ENCODE results near the gene SEC24A.
"Not testable (repeated sequence)": the region's sequence is repeated elsewhere in the genome, so short reads cannot be mapped to it uniquely, and the experiment has no call there.

The SEC24A gene

DNA sequence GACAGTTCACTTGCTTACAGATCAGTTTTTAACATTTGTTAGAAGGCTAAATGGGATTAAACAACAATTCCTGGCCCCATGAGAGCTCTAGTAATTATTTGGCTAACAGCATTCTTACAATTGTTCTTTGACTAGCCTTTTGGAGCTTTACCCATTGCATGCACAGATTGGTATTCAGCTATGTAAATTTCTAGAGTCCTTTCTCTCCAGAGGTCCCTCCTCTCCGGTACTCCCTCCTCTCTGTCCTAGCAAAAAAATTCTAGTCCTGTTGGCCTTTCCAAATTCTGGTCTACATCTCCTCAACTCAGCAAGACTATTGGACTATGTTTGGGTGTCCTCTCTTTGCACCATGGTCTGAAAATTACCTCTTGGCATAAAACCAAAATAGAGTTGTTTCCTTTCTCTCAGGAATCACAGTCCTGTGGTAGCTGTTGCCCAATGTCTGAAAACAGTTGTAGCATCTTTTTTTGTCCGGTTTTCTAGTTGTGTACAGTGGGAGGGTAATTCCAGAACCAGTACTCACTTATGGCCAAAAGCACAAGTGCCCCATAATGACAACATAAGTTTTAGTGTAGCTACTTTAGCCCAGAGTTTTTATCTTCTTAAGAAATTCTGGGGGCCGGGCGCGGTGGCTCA lies 34.0 kb upstream of the SEC24A start:
- Histone ChIP-seq H3K9me3 (ENCODE audit: control insufficient read depth in 2 of 2, low read length in 2 of 2) (no peaks in the 10 kb centered on the region), H3K9ac (ENCODE audit: low read length in 2 of 2) (no peak overlapping the region), H3K27me3 (ENCODE audit: control insufficient read depth in 1 of 2, insufficient read depth in 2 of 2, low read length in 2 of 2) (no peaks in the 10 kb centered on the region), H3K4me1 (ENCODE audit: control insufficient read depth, insufficient read depth, low read length) (no peaks in the 10 kb centered on the region), H3K27ac (ENCODE audit: low read length) (no peak overlapping the region), H3K36me3 (ENCODE audit: control insufficient read depth in 2 of 2, insufficient read depth in 2 of 2, low read length in 2 of 2) (peaks cover 17 to 29% of the 10 kb centered on the region in 2 donors), H3K4me3 (ENCODE audit: low read length in 2 of 2) (no peak overlapping the region)

DNA sequence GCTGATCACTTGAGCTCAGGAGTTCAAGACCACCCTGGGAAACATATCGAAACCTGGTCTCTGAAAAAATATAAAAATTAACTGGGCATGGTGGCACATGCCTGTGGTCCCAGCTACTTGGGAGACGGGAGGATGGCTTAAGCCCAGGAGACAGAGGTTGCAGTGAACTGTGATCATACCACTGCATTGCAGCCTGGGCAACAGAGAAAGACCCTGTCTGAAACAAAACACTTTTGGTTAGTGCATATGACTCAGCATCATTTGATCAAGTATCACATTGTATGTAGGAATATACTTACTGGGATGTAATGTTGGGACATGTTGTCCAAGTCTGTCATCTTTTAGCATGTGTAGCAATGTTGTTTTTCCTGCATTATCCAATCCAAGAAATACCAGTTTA lies 28.0 kb upstream of the SEC24A start:
- Histone ChIP-seq H3K27ac (ENCODE audit: low read length) (no peak overlapping the region), H3K36me3 (ENCODE audit: control insufficient read depth in 2 of 2, insufficient read depth in 2 of 2, low read length in 2 of 2) (peaks cover 10 to 24% of the 10 kb centered on the region in 2 donors), H3K27me3 (ENCODE audit: control insufficient read depth in 1 of 2, insufficient read depth in 2 of 2, low read length in 2 of 2) (no peaks in the 10 kb centered on the region)

DNA sequence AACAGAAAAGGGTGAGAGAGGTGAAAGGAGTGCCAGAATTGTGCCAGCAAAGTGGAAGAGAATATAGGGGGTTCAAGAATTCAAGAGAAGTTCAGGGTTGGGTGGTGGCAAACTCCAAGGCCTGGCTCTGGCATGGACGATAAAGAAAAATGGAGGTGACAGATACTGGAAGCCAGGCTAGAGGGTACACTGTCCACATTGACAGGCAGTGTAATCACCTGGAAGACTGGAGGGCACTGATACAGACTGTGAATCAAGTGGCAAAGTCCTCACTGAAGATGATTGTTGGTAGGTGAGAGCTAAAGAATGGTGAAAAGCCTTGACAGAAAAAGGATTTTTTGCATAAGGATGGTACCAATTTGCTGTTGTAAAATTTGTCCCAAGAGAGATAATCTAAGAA lies 23.0 kb upstream of the SEC24A start:
- H3K27ac ChIP-seq (ENCODE audit: low read length), result no peak overlapping the region
- no peak overlapping the region for H3K9ac ChIP-seq (ENCODE audit: low read length in 2 of 2)
- no peaks in the 10 kb centered on the region for H3K27me3 ChIP-seq (ENCODE audit: control insufficient read depth in 1 of 2, insufficient read depth in 2 of 2, low read length in 2 of 2)
- H3K9me3 ChIP-seq (ENCODE audit: control insufficient read depth in 2 of 2, low read length in 2 of 2), result no peaks in the 10 kb centered on the region
- no peaks in the 10 kb centered on the region for H3K4me1 ChIP-seq (ENCODE audit: control insufficient read depth, insufficient read depth, low read length)
- H3K4me3 ChIP-seq (ENCODE audit: low read length in 2 of 2), result no peak overlapping the region
- peaks cover 3 to 8% of the 10 kb centered on the region in 2 donors for H3K36me3 ChIP-seq (ENCODE audit: control insufficient read depth in 2 of 2, insufficient read depth in 2 of 2, low read length in 2 of 2)

More for the DNA sequence above, 28.0 kb upstream of the SEC24A start:
- Histone ChIP-seq H3K4me1 (ENCODE audit: control insufficient read depth, insufficient read depth, low read length) (no peaks in the 10 kb centered on the region), H3K9ac (ENCODE audit: low read length in 2 of 2) (no peak overlapping the region), H3K4me3 (ENCODE audit: low read length in 2 of 2) (no peak overlapping the region), H3K9me3 (ENCODE audit: control insufficient read depth in 2 of 2, low read length in 2 of 2) (no peaks in the 10 kb centered on the region)

DNA sequence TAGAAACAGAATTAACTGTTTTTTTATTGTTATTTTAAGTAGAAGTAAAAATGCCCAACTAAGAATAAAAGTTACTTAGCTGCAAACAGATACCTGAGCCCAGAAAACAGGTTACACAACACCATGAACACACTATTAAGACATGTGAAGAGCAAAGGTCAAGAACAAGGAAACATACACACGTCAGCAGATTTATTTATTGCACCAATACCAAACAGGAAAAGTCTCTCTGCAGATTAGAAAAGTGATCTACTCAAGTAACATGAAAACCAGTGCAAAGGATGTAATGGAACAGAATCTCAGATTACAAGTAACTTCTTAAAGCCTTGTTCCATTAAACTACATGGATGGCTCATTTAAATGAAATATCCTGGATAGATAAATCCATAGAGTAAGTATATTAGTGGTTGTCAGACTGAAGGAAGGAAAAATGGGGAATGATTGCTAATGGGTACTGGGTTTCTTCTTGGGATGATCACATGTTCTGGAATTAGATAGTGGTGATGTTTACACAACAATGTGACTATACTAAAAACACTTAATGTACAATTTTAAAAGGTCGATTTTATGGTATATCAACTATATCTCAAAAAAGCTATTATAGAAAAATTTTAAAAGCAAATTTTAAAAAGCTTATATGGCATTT lies 22.1 kb upstream of the SEC24A start:
- Histone ChIP-seq H3K9ac (ENCODE audit: low read length in 2 of 2) (no peak overlapping the region), H3K4me3 (ENCODE audit: low read length in 2 of 2) (no peak overlapping the region), H3K4me1 (ENCODE audit: control insufficient read depth, insufficient read depth, low read length) (peaks cover under 1% of the 10 kb centered on the region), H3K27me3 (ENCODE audit: control insufficient read depth in 1 of 2, insufficient read depth in 2 of 2, low read length in 2 of 2) (no peaks in the 10 kb centered on the region), H3K27ac (ENCODE audit: low read length) (no peak overlapping the region), H3K36me3 (ENCODE audit: control insufficient read depth in 2 of 2, insufficient read depth in 2 of 2, low read length in 2 of 2) (peaks cover 0 to 4% of the 10 kb centered on the region in 2 donors), H3K9me3 (ENCODE audit: control insufficient read depth in 2 of 2, low read length in 2 of 2) (no peaks in the 10 kb centered on the region)

DNA sequence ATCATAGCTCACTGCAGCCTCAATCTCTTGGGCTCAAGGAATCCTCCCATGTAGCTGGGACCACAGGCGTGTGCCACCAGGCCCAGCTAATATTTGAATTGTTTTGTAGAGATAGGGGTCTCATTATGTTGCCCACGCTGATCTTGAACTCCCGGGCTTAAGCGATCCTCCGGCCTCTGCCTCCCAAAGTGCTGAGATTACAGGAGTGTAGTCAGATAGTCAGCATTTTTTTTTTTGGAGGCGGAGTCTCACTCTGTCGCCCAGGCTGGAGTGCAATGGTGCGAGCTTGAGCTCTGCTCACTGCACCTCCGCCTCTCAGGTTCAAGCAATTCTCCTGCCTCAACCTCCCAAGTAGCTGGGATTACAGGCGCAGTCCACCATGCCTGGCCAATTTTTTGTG lies 14.4 kb upstream of the SEC24A start:
- H3K27ac ChIP-seq (ENCODE audit: low read length), result no peak overlapping the region
- H3K9ac ChIP-seq (ENCODE audit: low read length in 2 of 2), result no peak overlapping the region
- no peaks in the 10 kb centered on the region for H3K27me3 ChIP-seq (ENCODE audit: control insufficient read depth in 1 of 2, insufficient read depth in 2 of 2, low read length in 2 of 2)
- H3K4me1 ChIP-seq (ENCODE audit: control insufficient read depth, insufficient read depth, low read length), result peaks cover 4% of the 10 kb centered on the region
- H3K4me3 ChIP-seq (ENCODE audit: low read length in 2 of 2), result no peak overlapping the region
- no peaks in the 10 kb centered on the region for H3K36me3 ChIP-seq (ENCODE audit: control insufficient read depth in 2 of 2, insufficient read depth in 2 of 2, low read length in 2 of 2)
- H3K9me3 ChIP-seq (ENCODE audit: control insufficient read depth in 2 of 2, low read length in 2 of 2), result no peaks in the 10 kb centered on the region

DNA sequence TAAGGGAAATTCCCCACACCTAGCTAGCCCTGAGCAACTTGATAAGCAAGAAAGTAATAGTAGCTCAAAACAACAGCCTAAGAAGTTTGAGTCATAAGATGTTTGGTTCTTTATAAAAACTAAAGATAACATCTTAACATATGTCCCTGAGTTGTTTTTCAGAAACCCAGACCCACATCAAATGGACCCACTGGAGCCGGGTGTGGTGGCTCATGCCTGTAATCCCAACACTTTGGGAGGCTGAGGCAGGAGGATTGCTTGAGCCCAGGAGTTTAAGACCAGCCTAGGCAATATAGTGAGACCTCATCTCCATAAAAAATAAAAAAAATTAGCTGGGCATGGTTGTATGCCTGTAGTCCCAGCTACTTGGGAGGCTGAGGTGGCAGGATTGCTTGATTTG lies 13.2 kb upstream of the SEC24A start:
- H3K4me1 ChIP-seq (ENCODE audit: control insufficient read depth, insufficient read depth, low read length); H3K36me3 ChIP-seq (ENCODE audit: control insufficient read depth in 2 of 2, insufficient read depth in 2 of 2, low read length in 2 of 2); H3K9ac ChIP-seq (ENCODE audit: low read length in 2 of 2); H3K9me3 ChIP-seq (ENCODE audit: control insufficient read depth in 2 of 2, low read length in 2 of 2); H3K4me3 ChIP-seq (ENCODE audit: low read length in 2 of 2); H3K27ac ChIP-seq (ENCODE audit: low read length); H3K27me3 ChIP-seq (ENCODE audit: control insufficient read depth in 1 of 2, insufficient read depth in 2 of 2, low read length in 2 of 2): not testable (repeated sequence)

DNA sequence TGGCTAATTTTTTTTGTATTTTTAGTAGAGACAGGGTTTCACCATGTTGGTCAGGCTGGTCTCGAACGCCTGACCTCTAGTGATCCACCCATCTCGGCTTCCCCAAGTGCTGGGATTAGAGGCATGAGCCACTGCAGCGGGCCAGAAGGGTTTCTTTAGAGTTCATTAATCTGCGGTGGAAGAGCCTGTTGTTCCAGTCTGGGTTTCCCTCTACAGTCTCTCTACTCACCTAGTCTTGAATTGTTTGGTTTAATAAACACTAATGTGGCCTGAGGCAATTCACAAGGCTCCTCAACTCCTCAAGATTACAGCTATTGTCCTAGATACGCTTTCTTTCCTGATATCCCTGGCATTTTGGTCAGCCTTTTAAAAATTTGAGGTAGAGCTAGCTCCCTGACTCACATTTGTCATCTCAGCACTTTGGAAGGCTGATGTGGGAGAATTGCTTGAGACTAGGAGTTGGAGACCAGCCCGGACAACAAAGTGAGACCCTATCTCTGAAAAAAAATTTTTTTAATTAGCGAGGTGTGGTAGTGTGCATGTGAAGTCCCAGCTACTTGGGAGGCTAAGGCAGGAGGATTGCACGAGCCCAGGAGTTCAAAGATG lies 11.4 kb upstream of the SEC24A start:
- Histone ChIP-seq H3K9me3 (ENCODE audit: control insufficient read depth in 2 of 2, low read length in 2 of 2) (no peaks in the 10 kb centered on the region), H3K4me3 (ENCODE audit: low read length in 2 of 2) (no peak overlapping the region), H3K27me3 (ENCODE audit: control insufficient read depth in 1 of 2, insufficient read depth in 2 of 2, low read length in 2 of 2) (no peaks in the 10 kb centered on the region), H3K36me3 (ENCODE audit: control insufficient read depth in 2 of 2, insufficient read depth in 2 of 2, low read length in 2 of 2) (no peaks in the 10 kb centered on the region), H3K4me1 (ENCODE audit: control insufficient read depth, insufficient read depth, low read length) (no peaks in the 10 kb centered on the region), H3K9ac (ENCODE audit: low read length in 2 of 2) (no peak overlapping the region), H3K27ac (ENCODE audit: low read length) (no peak overlapping the region)

DNA sequence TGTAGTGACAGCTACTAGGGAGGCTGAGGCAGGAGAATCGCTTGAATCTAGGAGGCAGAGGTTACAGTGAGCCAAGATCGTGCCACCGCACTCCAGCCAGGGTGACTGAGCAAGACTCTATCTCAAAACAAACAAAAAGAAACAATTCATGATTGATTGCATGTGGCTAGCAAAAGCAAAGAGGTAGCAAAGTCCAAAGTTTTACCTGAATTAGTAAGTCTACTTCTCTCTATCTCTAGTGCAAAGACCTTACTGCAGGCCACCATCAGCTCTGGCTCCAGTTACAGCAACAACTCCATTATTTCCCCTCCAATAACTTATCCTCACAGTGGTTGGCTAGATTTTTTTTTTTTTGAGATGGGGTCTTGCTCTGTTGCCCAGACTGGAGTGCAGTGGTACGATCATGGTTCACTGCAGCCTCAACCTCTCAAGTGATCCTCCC lies 9.8 kb upstream of the SEC24A start:
- Histone ChIP-seq H3K27ac (ENCODE audit: low read length) (no peak overlapping the region), H3K9ac (ENCODE audit: low read length in 2 of 2) (no peak overlapping the region), H3K36me3 (ENCODE audit: control insufficient read depth in 2 of 2, insufficient read depth in 2 of 2, low read length in 2 of 2) (no peaks in the 10 kb centered on the region), H3K4me3 (ENCODE audit: low read length in 2 of 2) (no peak overlapping the region), H3K9me3 (ENCODE audit: control insufficient read depth in 2 of 2, low read length in 2 of 2) (no peaks in the 10 kb centered on the region), H3K27me3 (ENCODE audit: control insufficient read depth in 1 of 2, insufficient read depth in 2 of 2, low read length in 2 of 2) (no peaks in the 10 kb centered on the region), H3K4me1 (ENCODE audit: control insufficient read depth, insufficient read depth, low read length) (no peaks in the 10 kb centered on the region)

DNA sequence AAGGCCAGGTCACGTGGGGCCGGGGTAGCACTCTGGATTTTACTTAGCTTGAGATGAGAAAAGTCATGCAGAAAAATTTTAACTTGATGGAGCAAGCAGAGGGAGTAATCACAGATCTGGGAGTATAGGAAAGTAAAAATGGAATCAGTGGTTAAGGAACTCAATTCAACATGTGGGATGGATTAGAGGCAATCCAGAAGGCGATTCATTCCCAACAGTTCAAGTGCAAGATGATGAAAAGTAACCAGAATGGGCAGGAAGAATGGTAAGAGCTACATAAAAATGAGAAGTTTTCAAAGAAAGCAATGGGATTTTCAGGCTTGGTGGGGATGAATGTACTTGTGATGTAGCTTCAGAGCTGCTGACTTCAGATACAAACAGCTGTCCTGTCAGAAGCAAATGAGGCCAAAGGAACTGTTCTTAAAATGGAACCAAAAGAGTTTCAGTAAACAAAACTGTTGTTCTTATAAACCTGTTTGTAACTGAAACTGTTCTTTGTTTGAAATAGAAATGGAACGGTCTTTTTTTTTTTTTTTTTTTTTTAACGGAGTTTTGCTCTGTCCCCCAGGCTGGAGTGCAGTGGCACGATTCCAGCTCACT lies 5.6 kb upstream of the SEC24A start:
- no peak overlapping the region for H3K4me3 ChIP-seq (ENCODE audit: low read length in 2 of 2)
- H3K27me3 ChIP-seq (ENCODE audit: control insufficient read depth in 1 of 2, insufficient read depth in 2 of 2, low read length in 2 of 2), result no peaks in the 10 kb centered on the region
- no peaks in the 10 kb centered on the region for H3K36me3 ChIP-seq (ENCODE audit: control insufficient read depth in 2 of 2, insufficient read depth in 2 of 2, low read length in 2 of 2)
- no peaks in the 10 kb centered on the region for H3K9me3 ChIP-seq (ENCODE audit: control insufficient read depth in 2 of 2, low read length in 2 of 2)
- H3K9ac ChIP-seq (ENCODE audit: low read length in 2 of 2), result no peak overlapping the region
- no peak overlapping the region for H3K27ac ChIP-seq (ENCODE audit: low read length)
- H3K4me1 ChIP-seq (ENCODE audit: control insufficient read depth, insufficient read depth, low read length), result peaks cover 4% of the 10 kb centered on the region

DNA sequence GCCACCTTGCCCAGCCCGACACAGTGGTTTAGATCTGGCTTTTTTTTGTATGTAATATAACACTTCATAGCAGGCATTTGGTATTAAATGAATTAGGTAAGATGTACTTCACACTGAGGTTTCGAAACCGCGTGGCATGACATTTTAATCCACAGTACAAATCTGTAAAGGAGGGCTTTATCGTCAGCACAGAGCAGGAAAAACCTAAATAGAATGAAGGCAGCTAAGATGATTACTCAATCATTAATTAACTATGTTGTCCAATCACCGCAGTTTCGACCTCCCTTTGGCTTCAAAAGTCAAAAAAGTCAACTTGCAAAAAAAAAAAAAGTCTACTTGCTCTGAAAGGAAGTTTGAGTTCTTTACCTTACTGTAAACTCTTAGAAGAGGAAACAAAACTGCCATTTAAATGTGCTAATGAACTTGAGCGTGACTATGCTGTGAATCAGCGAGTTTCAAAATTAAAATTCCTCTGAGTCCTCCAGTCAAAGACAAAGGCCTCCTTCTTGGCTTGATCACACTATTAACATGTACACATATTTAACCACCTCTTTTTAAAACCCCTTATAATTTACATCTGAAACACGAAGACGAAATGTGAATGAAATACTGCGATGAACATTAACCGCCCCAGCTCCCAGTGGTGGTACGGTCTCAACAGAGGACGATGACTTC lies 698 bp upstream of the SEC24A start:
- peak overlapping the region; percentile 88 for H3K27ac ChIP-seq (ENCODE audit: low read length)
- H3K4me1 ChIP-seq (ENCODE audit: control insufficient read depth, insufficient read depth, low read length), result peaks cover 10% of the 10 kb centered on the region
- H3K9me3 ChIP-seq (ENCODE audit: control insufficient read depth in 2 of 2, low read length in 2 of 2), result no peaks in the 10 kb centered on the region
- H3K36me3 ChIP-seq (ENCODE audit: control insufficient read depth in 2 of 2, insufficient read depth in 2 of 2, low read length in 2 of 2), result no peaks in the 10 kb centered on the region
- peak overlapping the region; percentile 79 to 97 for H3K4me3 ChIP-seq (ENCODE audit: low read length in 2 of 2)
- H3K27me3 ChIP-seq (ENCODE audit: control insufficient read depth in 1 of 2, insufficient read depth in 2 of 2, low read length in 2 of 2), result no peaks in the 10 kb centered on the region
- peak overlapping the region; percentile 90 to 98 for H3K9ac ChIP-seq (ENCODE audit: low read length in 2 of 2)

Data from stomach smooth muscle (tissue), 2 donors.